HG03159 (cell line): Measurements from ENCODE around the gene CXCL1.

Experiments used
- ATAC-seq: cut with Tn5 transposase; IDR thresholded peaks from one replicate; pipeline ENCODE4 v1.9.1; 2021; ENCODE audit warnings: mild to moderate bottlenecking, moderate library complexity; ENCODE audit not compliant: unreplicated experiment

CXCL1 gene

DNA sequence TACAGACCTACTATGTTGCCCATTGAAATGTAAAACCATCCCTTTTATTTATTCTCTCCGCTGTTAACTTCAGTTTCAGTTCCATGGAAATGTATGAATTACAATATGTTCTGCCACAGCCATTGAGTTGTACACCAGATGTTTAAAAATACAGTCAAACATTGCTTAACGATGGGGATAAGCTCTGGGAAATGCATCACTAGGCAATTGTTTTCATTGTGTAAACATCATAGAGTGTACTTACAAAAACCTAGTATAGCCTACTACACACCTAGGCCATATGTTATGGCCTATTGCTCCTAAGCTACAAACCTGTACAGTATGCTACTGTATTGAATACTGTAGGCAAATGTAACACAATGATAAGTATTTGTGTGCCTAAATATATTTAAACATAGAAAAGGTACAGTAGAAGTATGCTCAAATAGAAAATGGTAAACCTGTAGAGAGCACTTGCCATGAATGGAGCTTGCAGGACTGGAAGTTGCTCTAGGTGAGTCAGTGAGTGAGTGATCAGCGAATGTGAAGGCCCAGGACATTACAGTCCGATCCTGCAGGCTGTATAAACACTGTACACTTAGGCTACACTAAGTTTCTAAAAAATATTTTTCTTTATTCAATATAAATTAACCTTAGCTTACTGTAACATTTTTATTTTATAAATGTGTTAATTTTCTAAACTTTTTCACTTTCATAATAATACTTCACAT lies 18.8 kb upstream of the CXCL1 start:
- no peak for ATAC-seq

GRCh38 chr4:73851293-73851692 lies 17.9 kb upstream of the CXCL1 start:
- no peak for ATAC-seq

- ATAC-seq, result no peak
These were observed 16.4 kb upstream of the CXCL1 start for GRCh38 chr4:73852771-73853170.

- ATAC-seq, result no peak
These were observed 15.9 kb upstream of the CXCL1 start, which contains the start of gene PF4V1 for GRCh38 chr4:73853246-73853704. TSS of gene PF4V1 (plus strand) at chr4:73853296. CDS start at chr4:73853363, 67 bp downstream.

- no peak for ATAC-seq
These were observed 15.3 kb upstream of the CXCL1 start for GRCh38 chr4:73853718-73854473.

- ATAC-seq, result no peak
These were observed 13.8 kb upstream of the CXCL1 start for GRCh38 chr4:73855406-73855805.

DNA sequence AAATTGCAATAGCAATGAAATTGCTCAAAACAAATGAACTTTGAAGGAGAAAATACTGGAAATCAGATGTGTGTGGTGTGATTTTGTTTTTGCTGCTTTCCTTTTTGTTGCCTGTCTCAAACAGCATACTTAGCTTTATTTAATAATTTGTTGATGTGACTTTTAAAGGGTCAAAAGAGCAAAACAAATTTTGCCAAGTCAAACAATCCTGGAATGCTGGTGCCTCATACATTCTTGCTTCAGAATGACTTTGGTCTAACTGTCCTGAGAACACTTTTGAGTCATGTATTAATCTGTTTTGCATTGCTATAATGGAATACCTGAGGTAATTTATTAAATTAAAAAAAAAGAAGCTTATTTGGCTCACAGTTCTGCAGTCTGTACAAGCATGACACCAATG lies 12.7 kb upstream of the CXCL1 start:
- ATAC-seq, result no peak

DNA sequence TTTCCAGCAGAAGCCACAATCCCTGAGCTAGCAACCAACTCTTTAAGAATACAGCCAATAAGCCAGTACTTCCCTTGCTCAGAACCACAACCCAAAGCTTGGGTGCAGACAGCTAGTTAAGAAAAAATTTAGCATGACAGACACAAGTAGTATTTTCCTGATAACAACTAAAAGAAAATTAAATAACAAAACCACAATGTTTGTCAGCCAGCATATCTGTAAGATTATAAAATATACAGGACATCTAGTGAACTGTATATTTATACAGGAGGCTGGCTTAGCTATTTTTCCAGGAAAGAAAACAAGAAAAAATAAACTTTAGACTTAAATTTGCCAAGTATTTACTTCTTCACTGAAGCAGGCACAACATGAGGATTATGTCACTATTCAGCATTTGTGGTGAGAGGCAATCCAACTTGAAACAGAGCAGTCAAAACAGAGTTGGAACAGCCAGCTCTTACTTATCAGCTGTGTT lies 9.5 kb upstream of the CXCL1 start:
- ATAC-seq, result no peak

DNA sequence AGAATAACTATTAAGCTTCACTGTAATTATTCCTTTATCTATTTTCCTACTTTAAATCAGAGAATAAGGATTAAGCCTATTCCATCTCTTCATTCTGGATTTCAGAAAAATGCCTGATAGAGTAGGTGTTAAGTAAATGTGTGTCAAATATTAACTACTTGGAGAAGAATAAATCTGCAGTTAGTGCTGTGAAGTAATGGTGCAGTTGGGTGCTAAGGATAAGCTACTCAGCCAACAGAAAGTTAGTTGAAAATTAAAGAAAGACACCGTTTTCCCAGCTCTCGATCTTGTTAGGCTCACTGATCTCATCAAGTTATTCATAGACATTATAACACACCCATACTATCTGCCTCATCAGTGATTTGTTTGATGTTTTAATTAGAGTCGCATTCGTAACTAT lies 9.0 kb upstream of the CXCL1 start:
- no peak for ATAC-seq

GRCh38 chr4:73860917-73861316 lies 8.3 kb upstream of the CXCL1 start:
- no peak for ATAC-seq

DNA sequence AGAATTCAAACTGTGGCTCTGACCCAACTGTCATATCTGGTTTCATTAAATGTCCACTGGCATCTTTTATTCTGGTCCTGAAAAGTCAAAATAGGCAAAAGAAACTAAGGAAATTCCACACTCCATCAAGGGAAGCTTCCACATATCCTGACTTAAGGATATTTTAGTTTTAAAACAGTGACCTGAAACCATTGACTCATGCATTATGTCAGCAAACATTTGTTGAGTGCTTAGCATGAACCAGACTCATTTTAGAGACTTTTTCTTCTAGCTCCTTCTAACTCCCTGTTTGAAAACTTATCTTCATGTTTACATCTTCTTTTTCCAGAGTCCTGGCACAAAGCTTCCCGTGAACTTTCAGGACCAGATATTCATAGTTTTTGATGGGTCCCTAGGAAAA lies 6.9 kb upstream of the CXCL1 start:
- ATAC-seq, result no peak

- ATAC-seq, result peak; percentile 49
These were observed 4.8 kb upstream of the CXCL1 start for GRCh38 chr4:73864365-73864764.

DNA sequence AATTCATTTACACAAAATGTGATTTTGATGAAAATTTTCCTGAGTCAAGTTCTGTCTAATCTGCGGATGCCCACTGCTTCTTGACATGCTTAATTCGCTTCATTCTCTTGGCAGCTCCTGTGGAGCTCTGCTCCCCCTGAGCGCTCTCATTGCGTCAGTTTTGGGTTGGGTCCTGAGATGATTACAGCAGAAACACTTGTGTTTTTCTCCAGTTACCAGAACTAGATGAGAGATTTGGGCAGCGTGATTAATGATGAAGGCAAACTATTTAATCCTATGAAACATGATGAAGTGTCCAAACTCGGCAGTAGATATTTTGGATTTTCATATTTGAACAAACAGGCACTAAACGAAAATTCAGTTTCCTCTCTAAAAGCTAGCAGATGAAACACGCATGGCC lies 4.2 kb upstream of the CXCL1 start:
- ATAC-seq, result no peak

- ATAC-seq, result no peak
These were observed 3.6 kb upstream of the CXCL1 start for GRCh38 chr4:73865431-73866096.

DNA sequence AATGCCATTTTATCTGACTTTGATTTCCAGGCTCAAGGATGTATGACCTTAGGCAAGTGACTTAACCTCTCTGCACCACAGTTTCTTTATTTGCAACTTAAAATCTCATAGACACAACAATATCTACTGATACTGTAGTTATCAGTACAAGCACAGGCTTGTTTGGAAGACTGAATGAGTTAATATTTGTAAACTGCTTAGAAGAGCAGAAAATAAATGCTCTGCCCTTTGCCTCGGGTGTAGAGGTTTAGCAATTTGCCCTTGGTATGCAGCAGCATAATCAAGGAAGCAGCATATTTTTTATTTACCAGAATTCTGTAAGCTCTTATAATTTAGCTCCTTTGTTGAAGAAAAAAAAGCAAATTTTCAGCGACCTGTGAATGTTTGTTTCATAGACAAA lies 2.9 kb upstream of the CXCL1 start:
- ATAC-seq, result no peak

- ATAC-seq, result no peak
These were observed 1.4 kb upstream of the CXCL1 start for GRCh38 chr4:73867783-73868182.

- ATAC-seq, result no peak
These were observed 725 bp upstream of the CXCL1 start for GRCh38 chr4:73868206-73869129.

- ATAC-seq, result no peak
These were observed 1.1 kb downstream of the CXCL1 start for GRCh38 chr4:73870260-73870659.

DNA sequence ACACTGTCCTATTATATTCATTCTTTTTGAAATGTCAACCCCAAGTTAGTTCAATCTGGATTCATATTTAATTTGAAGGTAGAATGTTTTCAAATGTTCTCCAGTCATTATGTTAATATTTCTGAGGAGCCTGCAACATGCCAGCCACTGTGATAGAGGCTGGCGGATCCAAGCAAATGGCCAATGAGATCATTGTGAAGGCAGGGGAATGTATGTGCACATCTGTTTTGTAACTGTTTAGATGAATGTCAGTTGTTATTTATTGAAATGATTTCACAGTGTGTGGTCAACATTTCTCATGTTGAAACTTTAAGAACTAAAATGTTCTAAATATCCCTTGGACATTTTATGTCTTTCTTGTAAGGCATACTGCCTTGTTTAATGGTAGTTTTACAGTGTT lies 1.6 kb downstream of the CXCL1 start:
- ATAC-seq, result no peak

DNA sequence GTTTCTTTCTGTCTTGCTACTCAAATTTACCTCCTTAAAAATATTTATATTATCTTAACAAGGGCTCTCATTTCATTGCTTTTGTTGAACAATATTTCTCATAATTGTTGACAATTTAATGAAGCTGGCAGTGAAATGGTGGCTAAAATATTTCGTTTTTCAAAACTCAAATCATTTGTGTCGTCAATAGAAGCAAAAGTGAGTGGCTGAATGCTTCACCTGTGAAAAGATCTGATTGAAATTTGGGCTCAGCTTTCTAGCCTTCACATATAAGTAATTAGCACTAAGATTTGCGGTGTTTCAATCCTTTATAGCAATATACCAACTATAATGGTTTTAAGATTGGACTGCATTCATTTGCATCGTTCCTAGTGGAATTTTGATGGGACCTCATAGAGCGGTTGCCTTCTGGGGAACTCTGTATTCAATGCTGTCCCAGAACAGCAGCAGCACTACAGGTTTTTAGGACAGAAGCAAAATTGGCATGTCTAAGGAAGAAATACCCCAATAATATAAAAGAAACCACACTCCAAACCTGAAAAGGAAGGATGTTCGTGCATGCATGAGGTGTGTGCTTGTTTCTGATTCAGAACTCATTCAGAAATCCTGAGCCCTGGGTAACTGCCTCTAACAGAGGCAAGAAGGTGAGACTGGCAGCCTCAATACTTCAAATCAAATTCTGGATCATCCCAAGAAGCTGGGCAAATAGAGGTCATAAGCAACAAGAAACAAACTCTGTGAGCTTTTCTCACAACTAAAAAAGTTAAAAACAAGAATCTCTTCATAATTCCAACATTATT lies 2.5 kb downstream of the CXCL1 start:
- no peak for ATAC-seq
